ENCODE data around the gene UBE2V1. TPM values are rescaled to one million over a fixed set of nuclear protein-coding genes. Genes with fewer than 3 reads are reported as not detected.
"Not testable (repeated sequence)": the region's sequence is repeated elsewhere in the genome, so short reads cannot be mapped to it uniquely, and the experiment has no call there.

The UBE2V1 gene
- polyA plus RNA-seq, 3 donors: 62.2 to 95.5 (median 71.1) TPM

- WGBS (ENCODE audit: insufficient coverage): 100% methylated on average over 7 of the region's 7 CpGs
- DNase-seq: no peak
- no peak overlapping the region for H3K27ac Mint-ChIP-seq
These were observed 29.9 kb downstream of the UBE2V1 start for GRCh38 chr20:50083034-50083433.

DNA sequence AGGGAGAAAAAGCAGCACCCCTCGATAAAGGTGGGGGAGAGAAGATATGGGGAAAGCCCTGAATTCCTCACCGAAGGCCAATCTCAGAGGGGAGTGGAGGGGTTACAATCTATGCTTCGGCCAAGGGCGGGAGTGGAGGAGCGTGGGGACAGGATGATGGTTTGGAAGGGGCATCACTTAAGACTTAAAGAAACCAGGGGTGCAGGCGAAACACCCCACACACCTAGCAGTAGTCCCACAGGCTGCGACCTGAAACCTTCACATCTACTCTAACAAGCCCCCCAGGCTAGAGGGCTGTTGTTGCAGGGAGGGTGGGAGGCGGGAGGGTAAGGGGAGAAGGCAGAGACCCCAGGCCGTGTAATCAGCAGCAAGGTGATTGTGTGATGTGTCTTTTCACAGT is 30.9 kb downstream of the UBE2V1 start:
- H3K27me3 ChIP-seq (ENCODE audit: control insufficient read depth in 2 of 2, insufficient read depth in 2 of 2, low read length in 2 of 2); intact Hi-C loops (cut with micrococcal nuclease); H3K4me2 ChIP-seq (replicated peaks; ENCODE audit: extremely low read depth, low read length, poor library complexity, severe bottlenecking); H3K9me3 Mint-ChIP-seq; H3K9me3 ChIP-seq (replicated peaks in 1 of 2; ENCODE audit: control insufficient read depth in 1 of 2, insufficient read depth in 1 of 2, low read length in 2 of 2); H2AFZ ChIP-seq (ENCODE audit: insufficient read depth, low read depth, low read length, poor library complexity, severe bottlenecking); DNase-seq; H3K4me3 ChIP-seq (replicated peaks in 1 of 3; ENCODE audit: low read depth in 2 of 3, low read length in 3 of 3); H3K27ac Mint-ChIP-seq; H3K4me3 Mint-ChIP-seq; H3K9ac ChIP-seq (ENCODE audit: insufficient read depth, low read length, poor library complexity, severe bottlenecking); H3K27ac ChIP-seq (ENCODE audit: low read depth in 1 of 2, low read length in 2 of 2): not testable (repeated sequence)
- Mint-ChIP-seq H3K4me1 (peaks cover 20% of the 10 kb centered on the region), H3K27me3 (ENCODE audit: low read depth in 3 of 3) (peaks cover 0 to 14% (median 1%) of the 10 kb centered on the region in 3 donors), H3K36me3 (peaks cover 30 to 36% of the 10 kb centered on the region in 2 donors)
- Histone ChIP-seq H3K4me1 (ENCODE audit: control insufficient read depth in 1 of 2, insufficient read depth in 2 of 2, low read length in 2 of 2) (peaks cover 18 to 20% of the 10 kb centered on the region in 2 donors), H3K36me3 (replicated peaks in 1 of 2; ENCODE audit: control insufficient read depth in 1 of 2, insufficient read depth in 2 of 2, low read length in 2 of 2) (peaks cover 17 to 31% of the 10 kb centered on the region in 2 donors), H3K79me2 (ENCODE audit: insufficient read depth, low read length) (peaks cover 22% of the 10 kb centered on the region), H4K20me1 (ENCODE audit: insufficient read depth, low read length) (peaks cover 35% of the 10 kb centered on the region)
- WGBS (ENCODE audit: insufficient coverage): 33% methylated on average over 1 of the region's 9 CpGs

More at GRCh38 chr20:50083034-50083433, 29.9 kb downstream of the UBE2V1 start:
- Mint-ChIP-seq H3K9me3 (no peaks in the 10 kb centered on the region), H3K27me3 (ENCODE audit: low read depth in 3 of 3) (peaks cover 0 to 10% (median 1%) of the 10 kb centered on the region in 3 donors), H3K36me3 (peaks cover 34 to 39% of the 10 kb centered on the region in 2 donors), H3K4me1 (peaks cover 27% of the 10 kb centered on the region), H3K4me3 (no peak overlapping the region)
- H3K9ac ChIP-seq (ENCODE audit: insufficient read depth, low read length, poor library complexity, severe bottlenecking): no peak overlapping the region
- intact Hi-C loops (cut with micrococcal nuclease): no loop called here
- peaks cover 17 to 35% of the 10 kb centered on the region in 2 donors for H3K36me3 ChIP-seq (replicated peaks in 1 of 2; ENCODE audit: control insufficient read depth in 1 of 2, insufficient read depth in 2 of 2, low read length in 2 of 2)
- H3K27me3 ChIP-seq (ENCODE audit: control insufficient read depth in 2 of 2, insufficient read depth in 2 of 2, low read length in 2 of 2): no peaks in the 10 kb centered on the region
- no peak overlapping the region for H3K27ac ChIP-seq (ENCODE audit: low read depth in 1 of 2, low read length in 2 of 2)
- H4K20me1 ChIP-seq (ENCODE audit: insufficient read depth, low read length): peaks cover 44% of the 10 kb centered on the region
- peaks cover 25 to 28% of the 10 kb centered on the region in 2 donors for H3K4me1 ChIP-seq (ENCODE audit: control insufficient read depth in 1 of 2, insufficient read depth in 2 of 2, low read length in 2 of 2)
- H2AFZ ChIP-seq (ENCODE audit: insufficient read depth, low read depth, low read length, poor library complexity, severe bottlenecking): no peak overlapping the region
- no peaks in the 10 kb centered on the region for H3K9me3 ChIP-seq (replicated peaks in 1 of 2; ENCODE audit: control insufficient read depth in 1 of 2, insufficient read depth in 1 of 2, low read length in 2 of 2)
- peaks cover 31% of the 10 kb centered on the region for H3K79me2 ChIP-seq (ENCODE audit: insufficient read depth, low read length)
- no peak overlapping the region for H3K4me3 ChIP-seq (replicated peaks in 1 of 3; ENCODE audit: low read depth in 2 of 3, low read length in 3 of 3)
- no peak for TF ChIP-seq CTCF (IDR thresholded peaks at IDR 0.05)
- no peak overlapping the region for H3K4me2 ChIP-seq (replicated peaks; ENCODE audit: extremely low read depth, low read length, poor library complexity, severe bottlenecking)
